ENCODE data around the gene PNPLA6.
"Not testable (repeated sequence)": the region's sequence is repeated elsewhere in the genome, so short reads cannot be mapped to it uniquely, and the experiment has no call there.

PNPLA6 gene

GRCh38 chr19:7554990-7555864 is 19.7 kb downstream of the PNPLA6 start:
- DNase-seq (ENCODE audit: low read depth), result no peak

- DNase-seq (ENCODE audit: low read depth), result no peak
Measured at GRCh38 chr19:7556696-7557315, 21.3 kb downstream of the PNPLA6 start.

- no peak for DNase-seq (ENCODE audit: low read depth)
Measured at GRCh38 chr19:7558667-7559066, 23.1 kb downstream of the PNPLA6 start.

GRCh38 chr19:7559102-7559501 is 23.6 kb downstream of the PNPLA6 start:
- no peak for DNase-seq (ENCODE audit: low read depth)

GRCh38 chr19:7560255-7560654 is 24.7 kb downstream of the PNPLA6 start:
- DNase-seq (ENCODE audit: low read depth), result no peak

GRCh38 chr19:7561325-7561724 is 25.8 kb downstream of the PNPLA6 start:
- no peak for DNase-seq (ENCODE audit: low read depth)

GRCh38 chr19:7562646-7563393 is 27.3 kb downstream of the PNPLA6 start:
- DNase-seq (ENCODE audit: low read depth), result no peak

- no peak for DNase-seq (ENCODE audit: low read depth)
Measured at GRCh38 chr19:7564866-7565265, 29.3 kb downstream of the PNPLA6 start.

GRCh38 chr19:7565332-7565731 is 29.8 kb downstream of the PNPLA6 start:
- DNase-seq (ENCODE audit: low read depth), result no peak

- DNase-seq (ENCODE audit: low read depth), result no peak
Measured at GRCh38 chr19:7570761-7571160, 35.2 kb downstream of the PNPLA6 start.

- no peak for DNase-seq (ENCODE audit: low read depth)
Measured at GRCh38 chr19:7575434-7576040, 40.0 kb downstream of the PNPLA6 start.

GRCh38 chr19:7577422-7577821 is 41.9 kb downstream of the PNPLA6 start:
- DNase-seq (ENCODE audit: low read depth), result not testable (repeated sequence)

GRCh38 chr19:7578127-7578526 is 42.6 kb downstream of the PNPLA6 start:
- DNase-seq (ENCODE audit: low read depth), result no peak

- DNase-seq (ENCODE audit: low read depth), result no peak
Measured at GRCh38 chr19:7579182-7579581, 43.7 kb downstream of the PNPLA6 start.

GRCh38 chr19:7582446-7582845 is 46.9 kb downstream of the PNPLA6 start:
- no peak for DNase-seq (ENCODE audit: low read depth)

GRCh38 chr19:7589822-7590221 is 54.3 kb downstream of the PNPLA6 start:
- no peak for DNase-seq (ENCODE audit: low read depth)

- no peak for DNase-seq (ENCODE audit: low read depth)
Measured at GRCh38 chr19:7590256-7590655, 54.7 kb downstream of the PNPLA6 start.

- DNase-seq (ENCODE audit: low read depth), result peak; percentile 17
Measured at GRCh38 chr19:7595466-7596133, 60.1 kb downstream of the PNPLA6 start, which contains the start of gene CAMSAP3. Gene CAMSAP3 (plus strand): TSS chr19:7595863. CDS start chr19:7596003, 140 bp downstream.

GRCh38 chr19:7596211-7596937 is 60.9 kb downstream of the PNPLA6 start:
- no peak for DNase-seq (ENCODE audit: low read depth)

- no peak for DNase-seq (ENCODE audit: low read depth)
Measured at GRCh38 chr19:7597689-7598088, 62.2 kb downstream of the PNPLA6 start.

GRCh38 chr19:7598180-7598579 is 62.7 kb downstream of the PNPLA6 start:
- no peak for DNase-seq (ENCODE audit: low read depth)
